Heart right ventricle (tissue), 16 donors: ENCODE measurements around the gene PTPN22. TPM values are rescaled to one million over a fixed set of nuclear protein-coding genes. Genes with fewer than 3 reads are reported as not detected.

ENCODE experiments used
- ATAC-seq, 8 donors: fragments of 200-7000 bp; cut with Tn5 transposase; one replicate each; pipeline ENCODE4 v1.9.1; 2020; ENCODE audit warnings: mild to moderate bottlenecking in 8 of 8, moderate library complexity in 8 of 8, moderate number of reproducible peaks in 1 of 8
- DNase-seq, 2 donors: peaks; one replicate each; pipeline ENCODE4 v3.0.0-alpha.2; 2020
- H3K27ac ChIP-seq, 10 donors: fragments of 200-600 bp; sonication (generic) in 2 of 10; one replicate each; pipeline versions ENCODE4 v1.5.0 to v1.8.0; 2020 to 2022; ENCODE audit warnings: mild to moderate bottlenecking in 3 of 10
- H3K27me3 ChIP-seq, 7 donors: fragments of 200-600 bp; one replicate each; pipeline ENCODE4 v1.8.0; 2021 to 2022; ENCODE audit warnings: mild to moderate bottlenecking in 2 of 7
- H3K36me3 ChIP-seq, 9 donors: fragments of 200-600 bp; sonication (generic) in 1 of 9; one replicate each; pipeline versions ENCODE4 v1.5.0 to v1.8.0; 2020 to 2022; ENCODE audit warnings: mild to moderate bottlenecking in 2 of 9
- H3K4me1 ChIP-seq, 9 donors: fragments of 200-600 bp; sonication (generic) in 1 of 9; one replicate each; pipeline versions ENCODE4 v1.5.0 to v1.8.0; 2020 to 2022; ENCODE audit warnings: mild to moderate bottlenecking in 4 of 9
- H3K4me3 ChIP-seq, 10 donors: fragments of 200-600 bp; sonication (generic) in 2 of 10; one replicate each; pipeline versions ENCODE4 v1.5.0 to v1.8.0; 2020 to 2022; ENCODE audit warnings: mild to moderate bottlenecking in 7 of 10, moderate library complexity in 2 of 10
- H3K9me3 ChIP-seq, 11 donors: fragments of 200-600 bp in 10 of 11; sonication (generic) in 2 of 11; one replicate each; pipeline versions ENCODE4 v1.5.0 to v1.8.0; 2013 to 2022; ENCODE audit warnings: mild to moderate bottlenecking in 2 of 11, control low read depth in 1 of 11, moderate library complexity in 1 of 11
- CTCF ChIP-seq, 9 donors: fragments of 200-600 bp; sonication (generic) in 2 of 9; IDR thresholded peaks; one replicate each; pipeline versions ENCODE4 v1.5.0 to v1.8.0; 2021 to 2022; ENCODE audit warnings: antibody characterized with exemption in 9 of 9, mild to moderate bottlenecking in 5 of 9, moderate library complexity in 1 of 9
- WGBS, 2 donors: extraction: QIAGEN DNeasy Blood & Tissue Kit; methylation state at CpG; one replicate each; pipeline ENCODE4 v1.1.7; 2013; ENCODE audit warnings: inconsistent platforms in 1 of 2; 5-methylcytosine and 5-hydroxymethylcytosine counted together
- intact Hi-C, 10 donors: fragments of 100-400 bp; cut with DNase I; formaldehyde crosslinking; loops; one replicate each; pipeline versions ENCODE4 v1.11.1 to v1.14.2; 2022
- polyA plus RNA-seq, 2 donors: library from polyadenylated mRNA; stranded (reverse); fragments of 200-250 nt; gene quantifications; one replicate each; pipeline ENCODE4 v1.2.3, GENCODE V29; 2013
- total RNA-seq, 10 donors: library from RNA; stranded (reverse); fragmentation: NEBNext Ultra II Directional in 3 of 10; extraction: Animal tissue kit (Norgen Biotek cat#: 25700) in 3 of 10; gene quantifications; one replicate each; pipeline versions ENCODE4 v1.2.1 to v1.2.4, GENCODE V29; 2021 to 2023
- donor health status: Arrhythmogenic right ventricular cardiomyopathy.
- donor health status: ischemic (EF 13 %, LVEDD 7.1; RV severe dilation, severe dysfunction).
- donor health status: healthy with polysubstance abuse.
- donor health status: DM: no; HTN: yes; CAD: no.
- donor health status: DM: no; HTN: no; CAD: no.
- donor health status: ischemic (EF 25% LVEDD 6.9; RV normal size, moderate dysfunction).
- donor health status: ischemic (EF 25% LVEDD 5.7; RV mildly dilated, moderate dysfunction).
- donor health status: healthy.
- donor health status: DM: yes; HTN: yes; CAD: no.
- donor health status: Ischemic cardiomyopathy.
- donor health status: ischemic (EF 35%, LVEDD 5.7; RV mildly dilated, moderate dysfunction).
- donor health status: nonischemic (EF 11% LVEDD 7.7; RV severe dilation, severe dysfunction).
- donor health status: DM: yes; HTN: yes; CAD: no.
- donor health status: PGD.
- donor health status: ischemic (EF 29% LVEDD 5.4; RV normal size, mild dysfunction).
- donor health status: nonischemic (EF 23%, LVEDD 6.1; RV moderate dilation, normal function).

The PTPN22 gene
- total and polyA plus RNA-seq, 12 donors: 0.13 to 3.3 (median 0.54) TPM

GRCh38 chr1:113850127-113850796, 21.2 kb downstream of the PTPN22 start:
- H3K27ac ChIP-seq: no peak overlapping the region
- no peak for ATAC-seq
- H3K4me3 ChIP-seq: no peak overlapping the region
- H3K9me3 ChIP-seq: peaks cover 0 to 10% (median 0%) of the 10 kb centered on the region in 11 donors
- WGBS, 2 donors: 66 to 77% methylated on average over 3 of the region's 3 CpGs
- no peaks in the 10 kb centered on the region for H3K27me3 ChIP-seq
- H3K36me3 ChIP-seq: peaks cover 0 to 28% (median 0%) of the 10 kb centered on the region in 9 donors
- no peak for DNase-seq
- H3K4me1 ChIP-seq: peaks cover 0 to 4% (median 0%) of the 10 kb centered on the region in 9 donors
- TF ChIP-seq CTCF (IDR thresholded peaks at IDR 0.05): no peak
- intact Hi-C loops: no loop called here

- DNase-seq: no peak
- Histone ChIP-seq H3K27me3 (no peaks in the 10 kb centered on the region), H3K27ac (no peak overlapping the region), H3K36me3 (peaks cover 0 to 36% (median 0%) of the 10 kb centered on the region in 9 donors), H3K4me3 (no peak overlapping the region), H3K4me1 (peaks cover 0 to 4% (median 0%) of the 10 kb centered on the region in 9 donors), H3K9me3 (peaks cover 0 to 10% (median 0%) of the 10 kb centered on the region in 11 donors)
- intact Hi-C loops: loop anchor here in 1 of 10 donors (10.0 kb wide), 1 partner anchor 356 kb away; no protein-coding TSS in a partner anchor
- TF ChIP-seq CTCF (IDR thresholded peaks at IDR 0.05): no peak
- ATAC-seq: no peak
Measured at GRCh38 chr1:113849072-113849471, 22.4 kb downstream of the PTPN22 start.

GRCh38 chr1:113846391-113847035, 25.0 kb downstream of the PTPN22 start:
- ATAC-seq (no peak), DNase-seq (no peak)
- Histone ChIP-seq H3K27me3 (no peaks in the 10 kb centered on the region), H3K4me3 (no peak overlapping the region), H3K9me3 (peaks cover 0 to 10% (median 0%) of the 10 kb centered on the region in 11 donors), H3K4me1 (peaks cover 0 to 4% (median 0%) of the 10 kb centered on the region in 9 donors), H3K36me3 (peaks cover 0 to 45% (median 0%) of the 10 kb centered on the region in 9 donors), H3K27ac (no peak overlapping the region)
- no peak for TF ChIP-seq CTCF (IDR thresholded peaks at IDR 0.05)
- intact Hi-C loops: loop anchor here in 1 of 10 donors (10.0 kb wide), 1 partner anchor 358 kb away; no protein-coding TSS in a partner anchor
- WGBS, 2 donors: 65 to 71% methylated on average over 2 of the region's 2 CpGs

GRCh38 chr1:113836534-113836933, 35.0 kb downstream of the PTPN22 start:
- Histone ChIP-seq H3K27ac (no peak overlapping the region), H3K9me3 (no peaks in the 10 kb centered on the region), H3K27me3 (peaks cover 0 to 3% (median 0%) of the 10 kb centered on the region in 7 donors), H3K36me3 (peaks cover 0 to 40% (median 0%) of the 10 kb centered on the region in 9 donors), H3K4me1 (peaks cover 0 to 4% (median 0%) of the 10 kb centered on the region in 9 donors), H3K4me3 (no peak overlapping the region)
- intact Hi-C loops: loop anchor here (5.0 to 10.0 kb wide), 9 partner anchors 66 to 458 kb away; partner anchors contain the start of genes DCLRE1B (in 5 of the 10), AP4B1 (in 3 of the 10) and OLFML3 (in 2 of the 10)
- no peak for TF ChIP-seq CTCF (IDR thresholded peaks at IDR 0.05)
- WGBS, 2 donors: 100% methylated on average over 1 of the region's 1 CpG
- no peak for DNase-seq
- ATAC-seq: no peak
